Cardiac fibroblast (primary cell): ENCODE measurements around the gene CDK19.

Experiments
- DNase-seq, 2 donors: peaks; one replicate each; pipeline versions ENCODE4 v3.0.0 to v3.0.0-alpha.2; 2010; ENCODE audit warnings: low read depth in 2 of 2
- H3K4me3 ChIP-seq, 2 donors: replicated peaks in 1 of 2; 1 replicate in 1 of 2; 2 replicates in 1 of 2; pipeline ENCODE4 v1.5.1; 2011; ENCODE audit warnings: low read depth in 2 of 2, low read length in 2 of 2, mild to moderate bottlenecking in 2 of 2, moderate library complexity in 1 of 2
- TF ChIP-seq, protein P1 (sequence below): IDR thresholded peaks from one replicate; pipeline ENCODE4 v1.5.1; 2011; ENCODE audit warnings: low read depth, mild to moderate bottlenecking, low read length, inconsistent platforms

The CDK19 gene

DNA sequence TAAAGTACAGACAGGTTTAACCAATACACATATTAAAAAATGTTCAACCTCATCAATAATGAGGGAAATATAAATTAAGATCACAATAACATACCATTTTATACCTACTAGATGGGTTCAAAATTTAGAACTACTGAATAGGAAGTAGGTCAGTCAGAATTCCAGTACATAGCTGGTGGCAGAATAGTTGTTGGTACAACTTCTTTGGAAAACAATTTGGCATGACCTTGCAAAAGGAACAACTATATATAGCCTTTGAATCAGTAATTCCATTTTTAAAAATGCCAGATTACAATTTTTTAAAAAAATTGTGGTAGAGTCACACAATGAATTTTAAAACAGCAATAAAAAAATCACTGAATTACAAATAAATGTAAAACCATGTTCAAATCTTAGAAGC lies 165.6 kb downstream of the CDK19 start:
- TF ChIP-seq, protein P1, sequence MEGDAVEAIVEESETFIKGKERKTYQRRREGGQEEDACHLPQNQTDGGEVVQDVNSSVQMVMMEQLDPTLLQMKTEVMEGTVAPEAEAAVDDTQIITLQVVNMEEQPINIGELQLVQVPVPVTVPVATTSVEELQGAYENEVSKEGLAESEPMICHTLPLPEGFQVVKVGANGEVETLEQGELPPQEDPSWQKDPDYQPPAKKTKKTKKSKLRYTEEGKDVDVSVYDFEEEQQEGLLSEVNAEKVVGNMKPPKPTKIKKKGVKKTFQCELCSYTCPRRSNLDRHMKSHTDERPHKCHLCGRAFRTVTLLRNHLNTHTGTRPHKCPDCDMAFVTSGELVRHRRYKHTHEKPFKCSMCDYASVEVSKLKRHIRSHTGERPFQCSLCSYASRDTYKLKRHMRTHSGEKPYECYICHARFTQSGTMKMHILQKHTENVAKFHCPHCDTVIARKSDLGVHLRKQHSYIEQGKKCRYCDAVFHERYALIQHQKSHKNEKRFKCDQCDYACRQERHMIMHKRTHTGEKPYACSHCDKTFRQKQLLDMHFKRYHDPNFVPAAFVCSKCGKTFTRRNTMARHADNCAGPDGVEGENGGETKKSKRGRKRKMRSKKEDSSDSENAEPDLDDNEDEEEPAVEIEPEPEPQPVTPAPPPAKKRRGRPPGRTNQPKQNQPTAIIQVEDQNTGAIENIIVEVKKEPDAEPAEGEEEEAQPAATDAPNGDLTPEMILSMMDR, result no peak
- no peak for DNase-seq
- H3K4me3 ChIP-seq, result no peak overlapping the region

DNA sequence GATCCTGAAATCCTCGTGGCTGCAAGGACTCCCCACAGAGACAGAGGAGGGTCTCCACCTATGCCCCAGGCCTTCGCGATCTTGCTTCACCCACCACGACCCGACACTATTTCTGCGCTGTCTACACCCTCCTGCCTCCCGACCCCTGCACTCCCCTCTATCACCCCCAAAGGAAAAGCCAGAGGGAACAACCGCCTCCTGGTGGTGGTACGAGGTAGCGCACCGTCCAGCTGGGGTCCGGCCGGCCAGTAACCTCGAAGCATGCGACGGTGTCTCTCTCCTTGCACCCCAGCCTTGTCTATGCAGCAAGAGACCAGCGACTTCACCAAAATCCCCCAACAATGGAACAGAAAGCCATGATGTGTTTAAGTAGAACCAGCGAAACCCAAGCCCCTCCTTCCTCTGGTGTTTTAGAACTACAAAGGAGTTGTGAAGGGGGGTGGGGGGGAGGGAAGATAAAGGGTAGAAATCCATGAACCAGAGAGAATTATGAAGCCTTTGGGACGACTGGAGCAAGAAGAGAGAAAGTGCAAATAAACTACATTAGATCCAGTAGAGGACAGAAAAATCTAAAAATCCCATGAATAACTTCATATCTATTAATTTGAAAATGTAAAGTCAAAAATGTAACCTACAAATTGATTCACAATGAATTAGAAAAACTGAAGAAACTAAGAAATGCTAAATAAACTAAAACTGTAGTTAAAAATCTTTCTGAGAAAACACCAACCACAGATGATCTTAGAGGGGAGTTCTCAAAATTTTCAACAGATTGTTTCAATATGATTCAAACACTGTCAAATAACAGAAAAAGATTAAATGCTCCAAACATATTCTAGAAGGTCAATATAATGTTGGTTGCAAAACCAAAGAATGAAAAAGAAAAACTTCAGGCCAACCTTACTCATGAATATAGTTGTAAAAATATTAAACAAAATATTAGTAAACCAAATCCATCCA lies 168.0 kb downstream of the CDK19 start:
- TF ChIP-seq, protein P1, result peak; percentile 62
- no peak for DNase-seq
- no peak overlapping the region for H3K4me3 ChIP-seq

DNA sequence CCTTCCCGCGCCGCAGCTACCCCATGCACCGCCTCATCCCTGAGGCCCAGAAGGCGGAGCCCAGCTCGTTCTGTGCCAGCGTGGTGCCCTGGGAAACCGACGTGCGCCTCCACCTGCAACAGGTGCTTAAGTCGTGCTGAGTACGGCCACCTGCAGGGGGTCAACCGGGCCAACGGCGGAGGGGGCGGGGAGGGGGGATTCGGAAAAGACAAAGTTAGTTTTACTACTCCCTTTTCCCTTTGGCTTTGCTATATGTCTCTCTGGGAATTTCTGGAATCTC lies 168.9 kb downstream of the CDK19 start:
- H3K4me3 ChIP-seq, result no peak overlapping the region
- TF ChIP-seq, protein P1, result no peak
- DNase-seq, result no peak

DNA sequence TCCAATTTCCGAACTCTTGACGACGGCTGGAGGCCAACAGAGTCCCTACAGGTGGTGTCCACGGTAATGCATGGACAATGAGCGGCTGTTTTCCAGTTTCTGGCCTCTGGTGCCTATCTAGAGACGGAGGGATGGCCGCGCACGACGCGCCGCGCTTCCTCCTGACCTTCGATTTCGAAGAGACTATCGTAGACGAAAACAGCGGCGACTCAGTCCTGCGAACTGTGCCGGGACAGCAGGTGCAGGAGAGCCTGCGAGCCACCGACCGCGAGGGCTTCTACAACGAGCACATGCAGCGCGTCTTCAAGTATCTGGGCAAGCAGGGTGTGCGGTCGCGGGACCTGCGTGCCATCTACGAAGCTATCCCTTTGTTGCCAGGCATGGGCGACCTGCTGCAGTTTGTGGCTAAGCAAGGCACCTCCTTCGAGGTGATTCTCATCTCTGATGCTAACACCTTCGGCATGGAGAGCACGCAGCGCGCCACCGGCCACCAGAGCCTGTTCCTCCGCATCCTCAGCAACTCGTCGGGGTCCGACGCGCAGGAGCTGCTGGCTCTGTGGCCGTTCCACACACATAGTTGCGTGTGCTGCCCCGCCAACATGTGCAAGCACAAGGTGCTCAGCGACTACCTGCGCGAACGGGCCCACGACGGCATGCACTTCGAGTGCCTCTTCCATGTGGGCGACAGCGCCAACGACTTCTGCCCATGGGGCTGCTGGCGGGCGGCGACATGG lies 169.4 kb downstream of the CDK19 start:
- TF ChIP-seq, protein P1, result no peak
- H3K4me3 ChIP-seq, result no peak overlapping the region
- DNase-seq, result no peak

DNA sequence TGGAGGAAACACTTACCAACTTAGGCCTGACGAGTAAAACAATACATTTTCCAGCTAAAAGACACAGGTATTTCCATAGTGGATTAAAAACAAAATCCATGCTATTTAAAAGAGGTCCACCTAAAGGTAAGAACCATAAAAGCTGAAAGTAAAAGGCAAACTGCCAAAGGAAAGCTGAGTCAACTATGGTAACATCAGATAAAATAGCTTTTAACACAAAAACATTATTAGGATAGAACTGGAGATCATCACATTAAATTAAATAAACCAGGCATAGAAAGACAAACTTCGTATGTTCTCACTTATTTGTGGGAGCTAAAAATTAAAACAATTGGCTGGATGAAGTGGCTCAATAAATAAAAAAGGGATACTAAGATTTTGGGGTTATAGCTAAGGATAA lies 172.1 kb downstream of the CDK19 start:
- DNase-seq, result peak; percentile 31
- TF ChIP-seq, protein P1, result no peak

DNA sequence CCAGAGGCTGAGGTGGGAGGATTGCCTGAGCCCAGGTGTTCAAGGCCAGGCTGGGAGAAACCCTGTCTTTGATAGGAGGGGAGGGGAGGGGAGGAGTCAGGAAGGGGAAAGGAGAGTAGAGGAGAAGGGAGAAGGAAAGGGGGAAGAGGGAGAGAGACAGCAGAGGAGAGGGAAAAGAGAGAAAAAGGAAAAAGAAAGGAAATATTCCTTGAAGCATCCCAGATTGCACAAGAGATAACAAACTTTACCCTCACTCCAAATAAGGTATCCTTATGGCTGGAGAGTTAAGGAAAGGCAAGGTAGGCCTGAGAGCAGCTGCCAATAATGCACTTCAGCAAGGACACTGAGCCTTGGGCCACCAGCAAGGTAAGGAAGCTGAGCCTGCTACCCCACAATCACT lies 172.6 kb downstream of the CDK19 start:
- DNase-seq, result no peak
- TF ChIP-seq, protein P1, result no peak
- H3K4me3 ChIP-seq, result no peak overlapping the region

More for the DNA sequence above, 172.1 kb downstream of the CDK19 start:
- H3K4me3 ChIP-seq, result no peak overlapping the region
